ENCODE results near the gene SP9.

GRCh38 chr2:174343623-174344455 lies 9.1 kb downstream of the SP9 start:
- no peak for TF ChIP-seq POLR2A (IDR thresholded peaks at IDR 0.05; ENCODE audit: low read depth, low read length)
- TF ChIP-seq, protein P1, sequence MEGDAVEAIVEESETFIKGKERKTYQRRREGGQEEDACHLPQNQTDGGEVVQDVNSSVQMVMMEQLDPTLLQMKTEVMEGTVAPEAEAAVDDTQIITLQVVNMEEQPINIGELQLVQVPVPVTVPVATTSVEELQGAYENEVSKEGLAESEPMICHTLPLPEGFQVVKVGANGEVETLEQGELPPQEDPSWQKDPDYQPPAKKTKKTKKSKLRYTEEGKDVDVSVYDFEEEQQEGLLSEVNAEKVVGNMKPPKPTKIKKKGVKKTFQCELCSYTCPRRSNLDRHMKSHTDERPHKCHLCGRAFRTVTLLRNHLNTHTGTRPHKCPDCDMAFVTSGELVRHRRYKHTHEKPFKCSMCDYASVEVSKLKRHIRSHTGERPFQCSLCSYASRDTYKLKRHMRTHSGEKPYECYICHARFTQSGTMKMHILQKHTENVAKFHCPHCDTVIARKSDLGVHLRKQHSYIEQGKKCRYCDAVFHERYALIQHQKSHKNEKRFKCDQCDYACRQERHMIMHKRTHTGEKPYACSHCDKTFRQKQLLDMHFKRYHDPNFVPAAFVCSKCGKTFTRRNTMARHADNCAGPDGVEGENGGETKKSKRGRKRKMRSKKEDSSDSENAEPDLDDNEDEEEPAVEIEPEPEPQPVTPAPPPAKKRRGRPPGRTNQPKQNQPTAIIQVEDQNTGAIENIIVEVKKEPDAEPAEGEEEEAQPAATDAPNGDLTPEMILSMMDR (IDR thresholded peaks at IDR 0.05 in 2 of 3, conservative IDR thresholded peaks at IDR 0.05 in 1 of 3; ENCODE audit: control insufficient read depth in 2 of 3, extremely low read depth in 1 of 3, insufficient read depth in 1 of 3, low read depth in 3 of 3, low read length in 3 of 3): no peak
- no peak for TF ChIP-seq ESRRA (IDR thresholded peaks at IDR 0.05; ENCODE audit: low read length)
- no peak for TF ChIP-seq ATF2 (IDR thresholded peaks at IDR 0.05; ENCODE audit: low read length)
- no peak for TF ChIP-seq ZNF274 (IDR thresholded peaks at IDR 0.05; ENCODE audit: insufficient read depth, insufficient read length)
- TF ChIP-seq NFYB (IDR thresholded peaks at IDR 0.05; ENCODE audit: insufficient read depth, low read depth, low read length): no peak
- no peak for TF ChIP-seq CBFB (IDR thresholded peaks at IDR 0.05; ENCODE audit: low read depth)
- TF ChIP-seq JUND (IDR thresholded peaks at IDR 0.05; ENCODE audit: low read depth, low read length): no peak

Measured in GM12878 (cell line).